ENCODE measurements around the gene FBXW8.

- TF ChIP-seq CTCF (IDR thresholded peaks at IDR 0.05) (no peak), MYC (IDR thresholded peaks at IDR 0.05; ENCODE audit: borderline replicate concordance, low read length) (no peak), CHD4 (IDR thresholded peaks at IDR 0.05; ENCODE audit: borderline replicate concordance) (no peak), MAFK (IDR thresholded peaks at IDR 0.05; ENCODE audit: partially characterized antibody) (no peak), MAX (IDR thresholded peaks at IDR 0.05) (no peak), EP300 (IDR thresholded peaks at IDR 0.05) (no peak), RFX5 (IDR thresholded peaks at IDR 0.05) (no peak)
Measured at GRCh38 chr12:117069101-117069797, 158.5 kb downstream of the FBXW8 start.
